Measurements from ENCODE around the gene GLIPR1L1. TPM values are rescaled to one million over a fixed set of nuclear protein-coding genes. Genes with fewer than 3 reads are reported as not detected.

Gene GLIPR1L1
- total RNA-seq, 2 donors from 2014 or later: not detected

- H3K36me3 ChIP-seq (replicated peaks in 1 of 2; ENCODE audit: insufficient read depth in 1 of 2, low read depth in 2 of 2): no peaks in the 10 kb centered on the region
- TF ChIP-seq POLR2A (IDR thresholded peaks at IDR 0.05) (no peak), CTCF (IDR thresholded peaks at IDR 0.05) (no peak)
- no peaks in the 10 kb centered on the region for H3K4me1 ChIP-seq
- H3K27ac ChIP-seq: no peak overlapping the region
- intact Hi-C loops (cut with DNase I): no loop called here
- DNase-seq: no peak
- no peaks in the 10 kb centered on the region for H3K27me3 ChIP-seq
- no peak for ATAC-seq
- H3K9me3 ChIP-seq: no peaks in the 10 kb centered on the region
- H3K4me3 ChIP-seq: no peak overlapping the region
Measured at GRCh38 chr12:75364919-75365318, 30.4 kb downstream of the GLIPR1L1 start.

GRCh38 chr12:75366629-75367028, 32.2 kb downstream of the GLIPR1L1 start:
- H3K36me3 ChIP-seq (replicated peaks in 1 of 2; ENCODE audit: insufficient read depth in 1 of 2, low read depth in 2 of 2): no peaks in the 10 kb centered on the region
- no peaks in the 10 kb centered on the region for H3K4me1 ChIP-seq
- TF ChIP-seq CTCF (IDR thresholded peaks at IDR 0.05): no peak
- TF ChIP-seq POLR2A (IDR thresholded peaks at IDR 0.05): no peak
- intact Hi-C loops (cut with DNase I): no loop called here
- no peak for ATAC-seq
- no peaks in the 10 kb centered on the region for H3K27me3 ChIP-seq
- no peaks in the 10 kb centered on the region for H3K9me3 ChIP-seq
- 93 to 94% methylated on average over 1 of the region's 1 CpG for WGBS, 2 donors
- no peak for DNase-seq
- H3K27ac ChIP-seq: no peak overlapping the region
- no peak overlapping the region for H3K4me3 ChIP-seq

GRCh38 chr12:75374971-75375370, 40.5 kb downstream of the GLIPR1L1 start:
- intact Hi-C loops (cut with DNase I): no loop called here
- ATAC-seq (no peak), DNase-seq (no peak)
- no peak overlapping the region for H3K27ac ChIP-seq
- H3K27me3 ChIP-seq: no peaks in the 10 kb centered on the region
- no peaks in the 10 kb centered on the region for H3K36me3 ChIP-seq (replicated peaks in 1 of 2; ENCODE audit: insufficient read depth in 1 of 2, low read depth in 2 of 2)
- H3K4me3 ChIP-seq: no peak overlapping the region
- TF ChIP-seq CTCF (IDR thresholded peaks at IDR 0.05) (no peak), POLR2A (IDR thresholded peaks at IDR 0.05) (no peak)
- WGBS, 2 donors: 90 to 97% methylated on average over 2 of the region's 2 CpGs
- H3K9me3 ChIP-seq: no peaks in the 10 kb centered on the region
- H3K4me1 ChIP-seq: no peaks in the 10 kb centered on the region

GRCh38 chr12:75378354-75378753, 43.9 kb downstream of the GLIPR1L1 start:
- intact Hi-C loops (cut with DNase I): no loop called here
- WGBS, 2 donors: 82 to 100% methylated on average over 1 of the region's 1 CpG
- no peak overlapping the region for H3K4me3 ChIP-seq
- no peaks in the 10 kb centered on the region for H3K27me3 ChIP-seq
- no peak for TF ChIP-seq POLR2A (IDR thresholded peaks at IDR 0.05)
- no peak for TF ChIP-seq CTCF (IDR thresholded peaks at IDR 0.05)
- no peak for DNase-seq
- H3K4me1 ChIP-seq: no peaks in the 10 kb centered on the region
- H3K27ac ChIP-seq: no peak overlapping the region
- H3K9me3 ChIP-seq: no peaks in the 10 kb centered on the region
- no peak for ATAC-seq
- H3K36me3 ChIP-seq (replicated peaks in 1 of 2; ENCODE audit: insufficient read depth in 1 of 2, low read depth in 2 of 2): no peaks in the 10 kb centered on the region

GRCh38 chr12:75389061-75389460, 54.6 kb downstream of the GLIPR1L1 start:
- Histone ChIP-seq H3K27ac (no peak overlapping the region), H3K9me3 (no peaks in the 10 kb centered on the region), H3K36me3 (replicated peaks in 1 of 2; ENCODE audit: insufficient read depth in 1 of 2, low read depth in 2 of 2) (no peaks in the 10 kb centered on the region), H3K4me1 (peaks cover 4% of the 10 kb centered on the region), H3K4me3 (no peak overlapping the region), H3K27me3 (no peaks in the 10 kb centered on the region)
- 96 to 97% methylated on average over 1 of the region's 1 CpG for WGBS, 2 donors
- ATAC-seq (no peak), DNase-seq (no peak)
- TF ChIP-seq CTCF (IDR thresholded peaks at IDR 0.05) (no peak), POLR2A (IDR thresholded peaks at IDR 0.05) (no peak)
- intact Hi-C loops (cut with DNase I): no loop called here
